ENCODE measurements around the gene NMU.
"Not testable (repeated sequence)": the region's sequence is repeated elsewhere in the genome, so short reads cannot be mapped to it uniquely, and the experiment has no call there.

NMU gene

DNA sequence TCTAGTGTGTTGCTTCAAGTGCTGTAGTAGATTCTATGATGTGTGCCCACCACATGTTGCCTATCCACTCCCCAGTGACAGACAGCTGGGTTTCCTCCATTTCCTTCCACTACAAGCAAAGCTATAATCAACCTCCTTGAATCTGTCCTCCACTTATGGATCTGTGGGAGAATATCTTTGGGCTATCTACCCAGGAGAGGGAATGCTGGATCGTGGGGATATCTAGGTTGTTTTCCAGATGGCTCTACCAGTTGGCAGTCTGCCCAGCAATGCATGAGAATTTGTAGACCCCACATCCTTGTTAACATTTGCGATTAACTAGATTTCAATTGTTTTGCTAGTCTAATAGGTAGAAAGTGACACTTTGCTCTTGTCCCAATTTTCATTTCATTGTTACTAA is 10.3 kb downstream of the NMU start:
- DNase-seq (ENCODE audit: low read depth in 1 of 2, low spot score in 1 of 2) = no peak

DNA sequence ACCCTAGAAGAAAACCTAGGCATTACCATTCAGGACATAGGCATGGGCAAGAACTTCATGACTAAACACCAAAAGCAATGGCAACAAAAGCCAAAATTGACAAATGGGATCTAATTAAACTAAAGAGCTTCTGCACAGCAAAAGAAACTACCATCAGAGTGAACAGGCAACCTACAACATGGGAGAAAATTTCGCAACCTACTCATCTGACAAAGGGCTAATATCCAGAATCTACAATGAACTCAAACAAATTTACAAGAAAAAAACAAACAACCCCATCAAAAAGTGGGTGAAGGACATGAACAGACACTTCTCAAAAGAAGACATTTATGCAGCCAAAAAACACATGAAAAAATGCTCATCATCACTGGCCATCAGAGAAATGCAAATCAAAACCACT is 12.0 kb downstream of the NMU start:
- not testable (repeated sequence) for DNase-seq (ENCODE audit: low read depth in 1 of 2, low spot score in 1 of 2)

DNA sequence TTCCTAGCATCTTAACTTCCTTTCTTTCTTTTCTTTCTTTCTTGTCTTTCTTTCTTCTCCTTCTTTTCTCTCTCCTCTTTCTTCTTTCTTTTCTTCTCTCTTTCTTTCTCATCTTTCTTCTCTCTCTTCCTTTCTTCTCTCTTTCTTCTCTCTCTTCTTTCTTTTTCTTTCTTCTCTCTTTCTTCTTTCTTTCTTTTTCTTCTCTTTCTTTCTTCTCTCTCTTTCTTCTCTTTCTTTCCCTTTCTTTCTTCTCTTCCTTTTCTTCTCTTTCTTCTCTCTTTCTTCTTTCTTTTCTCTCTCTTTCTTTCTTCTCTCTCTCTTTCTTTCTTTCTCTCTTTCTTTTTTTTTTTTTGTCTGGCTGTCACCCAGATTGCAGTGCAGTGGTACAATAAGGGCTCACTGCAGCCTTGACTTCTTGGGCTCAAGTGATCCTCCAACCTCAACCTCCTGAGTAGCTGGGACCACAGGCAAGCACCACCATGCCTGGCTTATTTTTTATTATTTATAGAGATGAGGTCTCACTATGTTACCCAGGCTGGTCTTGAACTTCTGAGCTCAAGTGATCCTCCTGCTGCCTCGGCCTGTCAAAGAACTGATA is 17.5 kb downstream of the NMU start:
- no peak for DNase-seq (ENCODE audit: low read depth in 1 of 2, low spot score in 1 of 2)

DNA sequence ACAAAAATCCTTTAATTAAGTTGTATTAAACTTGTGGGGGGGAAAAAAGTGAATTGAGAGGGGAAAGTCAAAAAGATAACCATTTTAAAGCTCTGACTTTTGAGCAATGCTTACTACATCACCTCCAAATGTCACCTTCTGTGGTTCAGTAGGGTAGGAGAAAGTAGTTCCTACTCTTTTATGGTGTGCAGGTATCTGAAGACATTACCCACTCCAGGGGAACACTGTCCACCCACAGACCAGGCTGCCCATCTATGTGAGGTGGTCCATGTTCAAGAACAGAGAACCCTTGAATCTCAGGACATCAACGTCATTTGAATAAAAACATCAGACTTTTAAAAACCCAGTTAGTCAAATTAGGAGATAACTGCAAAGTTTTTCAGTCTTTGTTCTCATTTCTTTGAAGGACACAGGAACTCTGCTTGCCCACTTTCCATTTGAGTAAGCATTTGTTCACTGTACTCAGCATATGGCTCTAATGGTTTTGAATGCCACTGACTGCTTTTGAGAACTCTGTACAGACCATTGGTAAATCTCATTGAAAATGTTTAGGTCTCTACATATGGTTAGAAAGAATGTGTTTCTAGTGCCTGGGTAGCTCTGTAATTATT is 18.4 kb downstream of the NMU start:
- DNase-seq (ENCODE audit: low read depth in 1 of 2, low spot score in 1 of 2) = no peak

DNA sequence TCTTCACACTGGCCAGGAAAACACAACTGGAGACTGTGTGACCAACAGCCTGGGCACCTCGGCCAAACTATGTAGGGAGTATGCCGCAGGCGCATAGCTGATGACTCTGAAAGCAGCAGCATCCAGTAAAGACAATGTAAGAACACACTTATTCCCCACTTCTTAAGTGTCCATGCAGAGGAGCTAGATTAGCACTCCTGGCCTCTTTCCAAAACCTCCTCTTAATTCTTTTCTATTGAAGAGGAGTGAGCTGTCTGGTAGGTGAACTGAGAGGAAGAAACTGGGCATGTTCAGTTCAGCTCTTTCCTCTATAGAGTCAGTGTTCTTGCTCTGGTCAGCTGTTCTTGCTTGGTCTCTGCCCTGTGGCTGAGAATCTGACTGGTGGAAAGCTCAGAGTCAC is 21.1 kb downstream of the NMU start:
- DNase-seq (ENCODE audit: low read depth in 1 of 2, low spot score in 1 of 2) = no peak

DNA sequence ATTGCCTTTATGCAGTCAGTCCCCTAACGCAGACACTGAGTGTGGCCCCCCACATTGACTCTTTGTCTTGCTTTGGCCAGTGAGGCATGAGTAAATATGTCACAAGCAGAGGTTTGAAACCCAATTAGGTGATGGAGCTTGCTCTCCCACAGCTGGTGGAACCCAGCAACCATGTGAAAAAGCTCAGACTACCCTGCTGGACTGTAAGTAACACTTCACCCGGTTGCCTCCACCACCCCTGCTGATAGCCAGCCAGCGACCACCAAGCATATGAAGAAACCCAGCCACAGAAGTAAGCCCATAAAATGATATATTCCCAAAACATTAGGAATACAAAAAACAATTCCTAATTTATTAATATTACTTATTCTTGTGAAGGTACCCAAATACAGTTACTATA is 22.5 kb downstream of the NMU start:
- no peak for DNase-seq (ENCODE audit: low read depth in 1 of 2, low spot score in 1 of 2)

DNA sequence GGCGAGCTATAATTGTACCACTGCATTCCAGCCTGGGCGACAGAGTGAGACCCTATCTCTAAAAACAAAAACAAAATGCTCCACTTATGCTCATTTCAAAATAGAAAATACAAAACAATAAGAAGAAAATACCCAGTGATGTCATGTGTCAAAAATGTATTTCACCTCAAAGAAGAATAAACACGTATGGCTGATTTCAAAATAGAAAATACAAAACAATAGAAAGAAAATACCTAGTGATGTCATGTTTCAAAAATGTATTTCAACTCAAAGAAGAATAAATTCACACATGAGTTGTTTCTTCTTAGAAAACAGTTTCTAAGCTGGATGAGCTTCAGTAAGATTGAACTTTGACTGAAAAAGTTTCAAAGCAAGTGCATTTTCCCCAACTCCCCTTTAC is 23.8 kb downstream of the NMU start:
- DNase-seq (ENCODE audit: low read depth in 1 of 2, low spot score in 1 of 2) = no peak

DNA sequence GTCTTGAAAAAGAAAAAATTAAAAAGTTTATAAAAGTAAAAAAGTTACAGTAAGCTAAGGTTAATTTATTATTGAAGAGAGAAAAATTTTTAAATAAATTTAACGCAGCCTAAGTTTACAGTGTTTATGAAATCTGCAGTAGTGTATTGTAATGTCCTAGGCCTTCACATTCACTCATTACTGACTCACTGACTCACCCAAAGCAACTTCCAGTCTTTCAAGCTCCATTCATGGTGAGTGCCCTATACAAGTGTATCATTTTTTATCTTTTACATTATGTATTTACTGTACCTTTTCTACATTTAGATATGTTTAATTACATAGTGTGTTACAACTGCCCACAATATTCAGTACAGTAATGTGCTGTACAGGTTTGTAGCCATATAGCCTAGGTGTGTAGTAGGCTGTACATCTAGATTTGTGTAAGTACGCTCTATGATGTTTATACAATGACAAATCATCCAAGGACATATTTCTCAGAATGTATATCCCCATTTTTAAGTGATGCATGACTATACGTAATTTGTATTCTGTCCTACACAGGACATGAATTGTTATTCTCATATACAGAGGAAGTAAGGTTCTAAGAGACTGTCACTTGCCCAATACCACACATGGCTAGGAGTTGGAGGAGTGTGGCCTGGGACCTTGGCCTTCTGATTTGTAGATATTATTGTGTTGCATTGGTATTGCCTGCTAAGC is 24.6 kb downstream of the NMU start:
- no peak for DNase-seq (ENCODE audit: low read depth in 1 of 2, low spot score in 1 of 2)

DNA sequence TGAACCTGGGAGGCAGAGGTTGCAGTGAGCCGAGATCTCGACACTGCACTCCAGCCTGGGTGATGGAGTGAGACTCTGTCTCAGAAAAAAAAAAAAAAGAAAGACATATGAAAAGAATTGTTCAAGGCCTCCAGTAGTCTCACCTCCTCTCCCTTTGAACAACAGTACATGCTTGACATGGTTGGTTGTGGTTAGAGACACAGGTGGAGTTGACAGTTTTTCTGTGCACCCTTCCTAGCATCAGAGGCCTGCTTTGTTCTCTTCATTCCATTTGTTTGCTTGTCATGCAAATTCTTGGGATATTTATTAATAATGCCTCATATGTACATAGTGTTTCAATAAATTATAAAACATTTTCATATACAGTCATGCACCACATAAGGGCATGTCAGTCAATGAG is 25.7 kb downstream of the NMU start:
- DNase-seq (ENCODE audit: low read depth in 1 of 2, low spot score in 1 of 2) = no peak

DNA sequence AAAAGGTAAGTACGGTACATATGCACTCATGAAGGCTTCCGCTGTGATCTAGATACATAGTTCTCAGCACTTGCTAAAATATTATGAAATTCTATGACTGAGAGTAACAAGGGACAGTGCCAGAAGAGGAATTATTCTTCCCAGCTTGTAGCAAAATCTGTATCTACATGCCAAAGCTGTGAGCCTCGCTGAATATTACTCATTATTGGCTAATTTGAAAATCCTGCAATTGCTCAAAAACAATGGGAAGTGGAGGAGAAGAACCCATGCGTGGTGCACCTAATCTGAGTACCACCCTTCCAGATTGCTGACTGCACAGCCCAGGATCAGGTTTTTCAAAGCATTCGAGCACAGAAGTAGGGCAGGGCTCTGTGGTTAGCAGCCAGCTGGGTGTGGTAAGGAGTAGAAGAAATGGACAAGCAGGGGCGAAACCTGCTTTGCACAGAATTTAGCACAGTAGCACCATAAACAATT is 26.7 kb downstream of the NMU start:
- no peak for DNase-seq (ENCODE audit: low read depth in 1 of 2, low spot score in 1 of 2)

DNA sequence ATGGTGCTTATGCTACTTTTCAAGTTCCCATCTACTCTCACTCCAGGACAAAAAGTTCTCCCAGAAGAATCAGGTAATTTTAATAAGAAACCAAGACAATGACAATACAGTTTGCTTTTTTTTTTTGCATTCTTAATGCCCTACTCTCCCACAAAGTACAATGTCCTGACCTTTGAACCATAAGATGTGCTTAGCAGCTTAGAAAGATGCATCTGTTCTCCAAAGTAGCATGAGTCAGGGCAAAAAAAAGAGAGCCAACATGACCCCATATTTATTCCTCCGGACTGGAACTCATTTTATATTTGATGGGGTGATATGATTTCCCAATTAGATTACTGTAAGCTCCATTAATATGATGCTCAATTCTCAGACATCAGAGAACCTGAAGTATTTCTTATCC is 27.5 kb downstream of the NMU start:
- no peak for DNase-seq (ENCODE audit: low read depth in 1 of 2, low spot score in 1 of 2)

DNA sequence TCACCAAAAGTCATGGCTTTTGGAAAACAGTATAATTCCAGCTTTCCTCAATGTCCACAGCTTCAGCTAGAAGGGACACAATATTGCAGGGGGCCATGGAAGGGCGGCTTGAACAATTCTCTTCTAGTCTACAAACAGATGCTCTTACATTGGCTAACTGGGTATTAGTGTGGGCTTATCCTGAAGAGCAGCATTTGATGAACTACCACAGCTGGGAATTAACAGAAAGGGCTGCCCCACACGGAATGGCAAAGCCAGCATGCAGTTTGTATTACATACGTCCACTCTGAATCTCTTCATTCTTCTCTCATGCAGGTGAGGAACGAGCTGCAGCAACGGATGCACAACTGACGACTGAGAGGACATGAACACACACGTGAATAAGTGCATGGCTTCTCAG is 31.1 kb downstream of the NMU start:
- DNase-seq (ENCODE audit: low read depth in 1 of 2, low spot score in 1 of 2) = no peak

DNA sequence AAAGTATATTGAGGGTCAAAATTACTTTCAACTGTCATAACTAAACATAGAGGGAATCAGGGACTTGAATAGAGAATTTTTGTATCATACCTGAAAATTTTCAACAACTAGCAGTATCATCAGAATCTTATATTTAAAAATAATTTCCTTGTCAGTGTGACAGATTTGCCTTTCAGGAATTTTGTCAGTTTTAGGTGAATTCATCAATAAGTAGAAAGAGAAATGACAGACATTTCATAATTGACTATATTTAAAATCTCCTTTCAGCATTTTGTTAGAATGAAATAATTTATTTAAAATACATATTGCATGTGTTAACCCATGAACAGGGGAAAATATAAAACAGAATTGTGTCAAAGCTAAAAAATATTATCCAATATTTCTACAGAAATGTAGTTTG is 35.5 kb downstream of the NMU start:
- no peak for DNase-seq (ENCODE audit: low read depth in 1 of 2, low spot score in 1 of 2)

DNA sequence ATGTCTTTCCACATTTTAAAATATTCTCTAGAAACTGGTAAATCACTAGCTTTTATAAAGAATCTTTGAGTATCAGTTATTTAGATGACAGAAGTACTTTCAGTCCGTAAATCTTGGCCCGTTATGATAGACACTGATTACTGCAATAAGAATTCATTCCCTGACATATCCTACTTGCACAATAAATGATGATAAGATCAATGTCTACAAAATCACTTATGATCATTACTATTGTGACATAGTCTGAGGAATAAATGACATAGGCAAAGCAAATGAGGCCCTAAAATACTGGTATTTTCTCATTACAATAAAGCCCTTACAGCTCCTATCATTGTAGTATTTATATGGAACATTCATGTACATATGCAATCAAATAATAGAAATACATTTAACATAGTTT is 37.5 kb downstream of the NMU start:
- no peak for DNase-seq (ENCODE audit: low read depth in 1 of 2, low spot score in 1 of 2)

DNA sequence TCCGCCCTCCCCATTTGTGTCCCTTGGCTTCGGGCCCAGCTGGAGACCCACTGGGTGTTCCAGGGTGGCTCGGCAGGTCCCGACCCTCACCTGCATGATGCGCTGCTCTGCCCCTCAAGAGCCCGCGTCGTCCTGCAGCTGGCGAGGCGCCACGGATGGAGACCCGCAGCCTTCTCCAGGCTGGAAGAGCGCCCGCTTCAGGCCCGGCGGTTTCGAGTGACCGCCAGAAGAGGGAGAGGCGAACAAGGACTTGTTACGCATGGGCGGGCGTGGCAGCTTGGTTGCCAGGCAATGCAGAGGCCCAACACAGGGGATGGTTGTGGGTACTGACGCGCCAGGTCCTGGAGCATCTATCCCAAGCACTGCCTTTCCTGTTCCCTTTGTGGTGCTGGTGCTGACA is 44.1 kb downstream of the NMU start, which contains the start of gene PDCL2:
TSS of gene PDCL2 (minus strand) at position 232 of the 400 bp plus-strand sequence. CDS start at position 96, 136 bp downstream.
- DNase-seq (ENCODE audit: low read depth in 1 of 2, low spot score in 1 of 2) = no peak

DNA sequence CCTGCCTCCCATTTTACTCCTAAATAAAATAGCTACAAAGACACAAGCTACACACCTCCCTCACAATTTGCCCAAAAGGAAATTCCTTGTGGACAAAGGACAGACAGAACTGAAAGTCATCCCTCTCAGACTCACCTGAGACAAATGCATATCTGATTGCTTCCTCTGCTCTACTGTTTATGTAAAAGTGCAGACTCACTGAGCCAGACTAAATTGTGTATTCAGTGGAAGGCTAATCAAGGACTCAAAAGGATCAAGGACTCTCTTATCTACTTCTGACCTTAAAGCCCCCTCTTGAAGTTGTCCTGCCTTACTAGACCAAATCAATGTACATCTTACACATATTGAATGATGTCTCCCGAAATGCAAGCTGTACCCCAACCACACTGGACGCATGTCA is 47.9 kb downstream of the NMU start:
- DNase-seq (ENCODE audit: low read depth in 1 of 2, low spot score in 1 of 2) = no peak

DNA sequence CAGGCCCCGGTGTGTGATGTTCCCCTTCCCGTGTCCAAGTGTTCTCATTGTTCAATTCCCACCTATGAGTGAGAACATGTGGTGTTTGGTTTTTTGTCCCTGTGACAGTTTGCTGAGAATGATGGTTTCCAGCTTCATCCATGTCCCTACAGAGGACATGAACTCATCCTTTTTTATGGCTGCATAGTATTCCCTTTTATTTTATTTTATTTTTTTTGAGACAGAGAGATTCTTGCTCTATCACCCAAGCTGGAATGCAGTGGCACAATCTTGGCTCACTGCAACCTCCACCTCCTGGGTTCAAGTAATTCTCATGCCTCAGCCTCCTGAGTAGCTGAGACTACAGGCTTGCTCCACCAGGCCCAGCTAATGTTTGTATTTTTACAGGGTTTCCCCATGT is 53.3 kb downstream of the NMU start:
- not testable (repeated sequence) for DNase-seq (ENCODE audit: low read depth in 1 of 2, low spot score in 1 of 2)

DNA sequence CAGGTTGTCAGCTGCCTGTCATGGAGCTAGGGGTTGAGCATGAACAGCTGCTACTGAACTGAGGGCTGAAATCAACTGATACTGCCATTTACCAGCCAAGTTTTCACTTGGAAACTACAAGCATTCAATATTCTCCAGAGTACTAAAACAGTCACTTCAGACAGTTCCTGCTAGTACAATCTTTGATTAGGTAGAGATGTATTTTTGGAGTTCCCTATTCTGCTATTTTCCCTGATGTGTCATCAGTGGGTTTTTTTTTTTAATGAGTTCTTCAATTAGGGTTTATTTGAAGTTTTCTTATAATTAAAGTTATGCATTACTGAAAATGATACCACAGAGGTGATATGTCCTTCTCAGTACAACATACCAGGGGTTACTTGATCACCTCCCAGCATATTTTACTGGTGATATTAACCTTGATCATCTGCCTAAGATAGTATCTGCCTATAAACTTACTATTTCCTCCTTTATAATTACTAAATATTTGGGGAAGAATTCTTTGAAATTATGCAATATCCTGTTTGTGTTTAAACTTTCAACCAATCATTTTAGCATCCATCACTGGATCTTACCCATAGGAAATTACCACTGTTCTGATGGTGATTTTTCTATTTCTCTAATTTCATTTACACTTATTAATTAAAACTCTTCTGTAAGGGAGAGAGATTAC is 57.6 kb downstream of the NMU start:
- DNase-seq (ENCODE audit: low read depth in 1 of 2, low spot score in 1 of 2) = no peak

DNA sequence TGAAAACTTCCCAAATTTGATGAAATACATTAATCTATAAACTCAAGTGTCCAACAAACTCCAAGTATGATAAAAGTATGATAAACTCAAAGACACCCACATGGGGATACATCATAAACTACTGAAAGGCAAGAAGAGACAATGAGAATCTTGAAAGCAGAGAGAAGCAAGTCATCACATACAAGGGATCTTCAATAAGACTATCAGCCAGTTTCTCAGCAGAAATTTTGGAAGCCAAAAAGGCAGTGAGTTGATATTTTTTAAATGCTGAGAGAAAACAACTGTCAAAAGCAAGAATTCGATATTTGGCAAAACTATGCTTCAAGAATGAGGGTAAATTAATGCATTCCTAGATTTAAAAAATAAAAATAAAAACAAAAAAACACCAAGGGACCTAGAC is 60.6 kb downstream of the NMU start:
- DNase-seq (ENCODE audit: low read depth in 1 of 2, low spot score in 1 of 2) = no peak

DNA sequence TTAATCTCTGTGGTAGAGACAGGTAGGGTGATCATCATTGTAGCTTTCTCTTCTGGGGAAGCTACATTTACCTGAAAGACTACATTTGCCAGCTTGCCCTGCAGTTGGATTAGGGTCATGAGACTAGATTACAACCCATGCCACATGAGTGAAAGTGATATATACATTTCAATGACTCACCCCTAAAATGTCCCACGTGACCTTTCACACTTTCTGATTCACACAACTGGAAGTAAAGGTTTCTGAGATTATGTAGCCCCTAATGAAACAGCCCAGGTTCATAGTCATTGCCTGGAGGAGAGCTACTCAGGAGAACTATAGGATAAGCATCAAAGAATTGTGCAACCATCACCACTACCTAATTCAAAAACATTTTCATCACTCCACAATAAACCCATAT is 61.8 kb downstream of the NMU start:
- DNase-seq (ENCODE audit: low read depth in 1 of 2, low spot score in 1 of 2) = no peak

DNA sequence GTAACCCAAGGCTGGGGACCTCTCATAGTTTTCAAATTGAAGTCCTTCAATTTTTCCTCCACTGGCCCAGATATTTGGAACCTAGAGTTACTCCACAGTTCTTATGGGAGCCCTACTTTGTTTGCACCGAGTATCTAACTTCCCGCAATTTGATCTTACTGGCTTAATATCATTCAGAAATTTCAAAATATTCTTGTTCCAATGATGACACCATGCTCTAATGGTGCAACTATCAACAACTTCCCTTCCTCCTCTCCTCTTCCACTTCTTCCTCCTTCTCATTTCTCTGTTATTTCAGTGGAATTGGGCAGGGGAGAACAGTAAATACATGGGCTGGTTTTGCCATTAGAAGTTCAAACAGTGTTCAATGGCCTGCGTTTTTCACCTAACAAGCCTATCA is 64.3 kb downstream of the NMU start:
- no peak for DNase-seq (ENCODE audit: low read depth in 1 of 2, low spot score in 1 of 2)

DNA sequence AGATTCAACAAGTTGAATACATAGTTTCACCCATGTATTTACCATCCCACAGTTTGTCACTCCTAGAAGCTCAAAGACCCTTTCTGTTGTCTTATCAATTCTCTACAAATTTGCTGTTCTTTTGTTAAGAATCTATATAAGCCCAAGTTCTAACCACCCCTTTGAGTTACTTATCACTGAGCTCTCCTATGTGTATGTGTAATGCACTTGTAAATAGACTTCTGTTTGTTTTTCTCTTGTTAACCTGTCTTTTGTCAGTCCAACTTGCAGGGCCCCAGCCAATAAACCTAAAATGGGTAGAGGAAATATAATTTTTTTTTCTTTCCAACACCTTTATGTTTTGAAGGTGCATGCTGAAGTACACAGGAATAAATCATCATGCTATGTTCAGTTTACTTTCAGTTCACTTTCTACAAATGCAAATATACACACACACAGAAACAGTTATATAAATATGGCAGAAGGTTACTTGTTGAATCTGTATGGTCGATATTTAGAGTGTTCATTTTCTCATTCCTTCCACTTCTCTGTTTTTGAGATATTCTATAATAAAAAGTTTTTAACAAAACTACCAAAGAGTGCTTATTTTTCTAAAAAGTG is 67.1 kb downstream of the NMU start:
- no peak for DNase-seq (ENCODE audit: low read depth in 1 of 2, low spot score in 1 of 2)

Data from activated T-helper 1 cell treated with anti-CD3 and anti-CD28 coated beads, Interleukin-2, amount 50 U/mL, for 16 hours (primary cell).